Prostate gland (tissue), 2 donors: ENCODE data around the gene CHCHD1. TPM values are rescaled to one million over a fixed set of nuclear protein-coding genes. Genes with fewer than 3 reads are reported as not detected.
"Not testable (repeated sequence)": the region's sequence is repeated elsewhere in the genome, so short reads cannot be mapped to it uniquely, and the experiment has no call there.

ENCODE experiments used
- DNase-seq: peaks from one replicate; pipeline ENCODE4 v3.0.0-alpha.2; 2019; ENCODE audit warnings: low spot score
- H3K27ac ChIP-seq, 2 donors: fragments of 200-600 bp; sonication (generic); 2 replicates each; pipeline ENCODE4 v1.5.1; 2017 to 2019
- H3K27me3 ChIP-seq: fragments of 200-600 bp; sonication (generic); replicated peaks from 2 replicates; pipeline ENCODE4 v1.5.1; 2019; ENCODE audit not compliant: insufficient read depth
- H3K36me3 ChIP-seq, 2 donors: fragments of 200-600 bp; sonication (generic); 1 replicate in 1 of 2; 2 replicates in 1 of 2; pipeline versions ENCODE4 v1.5.1 to v1.8.1; 2017 to 2019
- H3K4me1 ChIP-seq: fragments of 200-600 bp; sonication (generic); replicated peaks from 2 replicates; pipeline ENCODE4 v1.5.1; 2019
- H3K4me3 ChIP-seq, 2 donors: fragments of 200-600 bp; sonication (generic); 2 replicates each; pipeline ENCODE4 v1.5.1; 2017 to 2019
- H3K9me3 ChIP-seq: fragments of 200-600 bp; sonication (generic); 2 replicates; pipeline ENCODE4 v1.5.1; 2017
- POLR2A ChIP-seq: fragments of 450-650 bp; IDR thresholded peaks from one replicate; pipeline ENCODE4 v1.6.1; 2016; ENCODE audit warnings: antibody characterized with exemption, mild to moderate bottlenecking
- POLR2AphosphoS5 ChIP-seq: sonication (generic); formaldehyde crosslinking; IDR thresholded peaks from one replicate; pipeline ENCODE4 v1.6.1; 2017; ENCODE audit warnings: antibody characterized with exemption
- WGBS: methylation state at CpG from one replicate; pipeline ENCODE4 v1.1.5; 2018; 5-methylcytosine and 5-hydroxymethylcytosine counted together
- intact Hi-C: fragments of 100-400 bp; cut with DNase I; formaldehyde crosslinking; loops from one replicate; pipeline ENCODE4 v1.14.2; 2022
- total RNA-seq, 2 donors: library from RNA; depleted of rRNA; stranded (reverse); fragments of >200 nt; gene quantifications; one replicate each; pipeline ENCODE4 v1.1.0, GENCODE V29; 2016
- TF ChIP-seq, protein P1 (sequence below), 4 experiments: fragments of 200-600 bp in 2 of 4; fragments of 450-650 bp in 2 of 4; sonication (generic) in 2 of 4; IDR thresholded peaks; 1 replicate in 3 of 4; 2 replicates in 1 of 4; pipeline ENCODE4 v1.5.1; 2016 to 2019; ENCODE audit warnings: antibody characterized with exemption in 4 of 4, mild to moderate bottlenecking in 2 of 4, moderate library complexity in 2 of 4

Gene CHCHD1
- total RNA-seq, 2 donors from 2014 or later: 33.2 to 55.6 TPM

DNA sequence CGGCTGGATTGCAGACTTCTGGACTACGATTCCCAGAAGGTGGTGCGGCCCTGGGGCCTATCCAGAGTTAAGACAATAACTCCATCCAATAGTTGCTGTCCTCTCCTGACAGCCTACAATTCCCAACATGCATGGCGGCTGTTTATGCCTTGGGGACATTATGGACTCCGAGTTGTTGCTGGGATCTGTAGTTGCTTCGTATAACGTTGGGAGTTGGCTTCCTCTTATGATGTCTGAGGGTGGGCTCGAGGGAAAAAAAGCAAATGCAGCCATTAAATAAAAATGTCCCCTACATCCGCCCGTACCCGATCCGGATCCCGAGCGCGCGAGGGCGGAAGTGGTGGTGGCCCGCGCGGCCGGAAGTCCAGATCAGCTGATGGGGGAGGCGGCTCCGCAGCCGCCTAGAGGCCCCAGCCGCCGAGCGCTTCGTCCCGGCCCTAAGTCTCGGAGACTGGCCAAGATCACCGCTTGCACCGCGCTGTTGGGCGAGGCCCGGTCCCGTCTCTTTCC is 3.4 kb downstream of the CHCHD1 start, which contains the start of gene ZSWIM8:
Gene ZSWIM8 (plus strand): TSS at position 396 of the 510 bp plus-strand sequence. CDS start 273 bp downstream, outside the sequence.
- under 1% methylated on average over 32 of the region's 36 CpGs for WGBS
- H3K27ac ChIP-seq: peak within 1 kb of the TSS; percentile 85 to 96
- H3K4me1 ChIP-seq: peaks cover 11% of the 10 kb centered on the region
- TF ChIP-seq, protein P1, sequence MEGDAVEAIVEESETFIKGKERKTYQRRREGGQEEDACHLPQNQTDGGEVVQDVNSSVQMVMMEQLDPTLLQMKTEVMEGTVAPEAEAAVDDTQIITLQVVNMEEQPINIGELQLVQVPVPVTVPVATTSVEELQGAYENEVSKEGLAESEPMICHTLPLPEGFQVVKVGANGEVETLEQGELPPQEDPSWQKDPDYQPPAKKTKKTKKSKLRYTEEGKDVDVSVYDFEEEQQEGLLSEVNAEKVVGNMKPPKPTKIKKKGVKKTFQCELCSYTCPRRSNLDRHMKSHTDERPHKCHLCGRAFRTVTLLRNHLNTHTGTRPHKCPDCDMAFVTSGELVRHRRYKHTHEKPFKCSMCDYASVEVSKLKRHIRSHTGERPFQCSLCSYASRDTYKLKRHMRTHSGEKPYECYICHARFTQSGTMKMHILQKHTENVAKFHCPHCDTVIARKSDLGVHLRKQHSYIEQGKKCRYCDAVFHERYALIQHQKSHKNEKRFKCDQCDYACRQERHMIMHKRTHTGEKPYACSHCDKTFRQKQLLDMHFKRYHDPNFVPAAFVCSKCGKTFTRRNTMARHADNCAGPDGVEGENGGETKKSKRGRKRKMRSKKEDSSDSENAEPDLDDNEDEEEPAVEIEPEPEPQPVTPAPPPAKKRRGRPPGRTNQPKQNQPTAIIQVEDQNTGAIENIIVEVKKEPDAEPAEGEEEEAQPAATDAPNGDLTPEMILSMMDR (IDR thresholded peaks at IDR 0.05): peak in 3 of 4 experiments; percentile 9 to 41 (median 23)
- TF ChIP-seq POLR2AphosphoS5 (peak; percentile 96), POLR2A (peak; percentile 78)
- H3K4me3 ChIP-seq: peak within 1 kb of the TSS; percentile 72 to 97
- H3K27me3 ChIP-seq: no peaks in the 10 kb centered on the region
- H3K36me3 ChIP-seq: peaks cover 8 to 15% of the 10 kb centered on the region in 2 donors
- intact Hi-C loops: no loop called here
- H3K9me3 ChIP-seq: no peaks in the 10 kb centered on the region
- DNase-seq: peak; percentile 93

DNA sequence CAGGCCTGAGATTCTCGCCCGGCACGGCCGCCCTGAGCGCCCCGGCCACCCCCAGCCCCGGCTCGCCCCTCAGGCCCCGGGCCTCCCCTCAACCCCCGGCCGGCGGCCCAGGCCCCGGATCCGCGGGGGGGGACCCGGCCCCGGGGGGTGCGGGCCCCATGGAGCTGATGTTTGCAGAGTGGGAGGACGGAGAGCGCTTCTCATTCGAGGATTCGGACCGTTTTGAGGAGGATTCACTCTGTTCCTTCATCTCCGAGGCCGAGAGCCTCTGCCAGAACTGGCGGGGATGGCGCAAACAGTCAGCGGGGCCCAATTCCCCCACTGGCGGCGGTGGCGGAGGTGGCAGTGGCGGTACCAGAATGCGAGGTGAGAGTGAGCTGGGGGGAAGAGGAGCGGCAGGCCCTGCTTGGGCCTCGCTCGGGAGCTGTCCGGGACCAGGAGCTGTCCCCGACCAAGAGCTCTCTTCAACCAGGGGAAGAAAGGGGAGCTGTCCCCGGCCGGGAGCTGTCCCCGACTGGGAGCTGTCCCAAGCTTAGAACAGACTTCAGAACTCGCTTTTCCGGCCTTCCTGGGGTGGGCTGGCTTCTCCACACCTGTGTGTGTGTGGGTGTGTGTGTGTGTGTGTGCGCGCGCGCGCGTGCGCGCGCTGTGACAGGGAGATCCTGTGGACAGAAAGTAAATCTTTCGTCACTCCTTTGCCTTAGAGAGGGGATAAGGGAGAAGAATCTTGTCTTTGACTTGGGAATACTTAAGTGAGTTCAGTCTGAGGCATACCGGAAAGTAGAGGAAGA is 4.1 kb downstream of the CHCHD1 start:
- H3K36me3 ChIP-seq: peaks cover 14 to 20% of the 10 kb centered on the region in 2 donors
- WGBS: under 1% methylated on average over 46 of the region's 54 CpGs
- H3K27me3 ChIP-seq: no peaks in the 10 kb centered on the region
- H3K27ac ChIP-seq: peak overlapping the region; percentile 85 to 96
- intact Hi-C loops: no loop called here
- peak overlapping the region; percentile 72 to 97 for H3K4me3 ChIP-seq
- peak; percentile 25 for TF ChIP-seq POLR2AphosphoS5
- TF ChIP-seq, protein P1 (IDR thresholded peaks at IDR 0.05): no peak
- no peaks in the 10 kb centered on the region for H3K9me3 ChIP-seq
- peak; percentile 67 for DNase-seq
- peaks cover 8% of the 10 kb centered on the region for H3K4me1 ChIP-seq

DNA sequence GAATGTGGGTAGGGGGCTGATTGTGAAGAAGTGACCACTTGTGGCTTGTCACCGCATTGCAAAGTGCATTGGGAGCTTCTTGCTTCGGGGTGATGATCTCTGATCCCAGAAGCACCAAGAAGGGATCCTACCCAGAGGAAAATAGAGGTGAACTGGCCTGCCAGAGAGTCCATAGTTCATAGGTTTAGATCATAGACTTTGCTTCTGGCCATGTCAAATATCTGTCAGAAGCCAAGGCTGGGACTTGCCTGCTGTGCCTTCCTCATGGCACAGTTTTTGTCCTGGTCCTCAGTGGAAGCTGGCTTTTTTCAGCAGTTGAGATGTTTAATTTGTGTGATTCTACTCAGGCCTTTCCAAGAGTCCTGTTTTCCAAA is 4.7 kb downstream of the CHCHD1 start:
- 0% methylated on average over 2 of the region's 2 CpGs for WGBS

DNA sequence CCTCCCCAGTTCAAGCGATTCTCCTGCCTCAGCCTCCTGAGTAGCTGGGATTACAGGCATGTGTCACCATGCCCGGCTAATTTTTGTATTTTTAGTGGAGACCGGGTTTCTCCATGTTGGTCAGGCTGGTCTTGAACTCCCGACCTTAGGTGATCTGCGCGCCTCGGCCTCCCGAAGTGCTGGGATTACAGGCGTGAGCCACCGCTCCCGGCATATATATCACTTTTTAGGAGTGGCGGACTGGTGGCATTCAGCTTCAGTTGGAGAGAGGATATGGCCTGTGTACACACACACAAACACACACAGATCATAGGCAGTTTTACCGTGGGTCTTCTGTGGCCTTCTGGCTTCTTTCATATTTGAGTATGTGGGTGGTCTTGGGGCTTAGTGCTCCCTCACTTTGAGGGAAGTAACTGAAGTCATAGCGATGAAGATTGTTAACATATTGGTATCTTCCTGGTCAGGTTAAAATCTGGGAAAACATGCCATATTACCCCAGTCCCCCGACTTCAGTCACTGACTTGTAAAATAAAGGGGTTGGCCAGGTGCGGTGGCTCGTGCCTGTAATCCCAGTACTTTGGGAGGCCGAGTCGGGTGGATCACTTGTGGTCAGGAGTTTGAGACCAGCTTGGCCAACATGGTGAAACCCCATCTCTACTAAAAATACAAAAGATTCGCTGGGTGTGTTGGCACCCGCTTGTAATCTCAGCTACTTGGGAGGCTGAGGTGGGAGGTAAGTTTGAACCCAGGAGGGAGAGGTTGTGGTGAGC is 5.4 kb downstream of the CHCHD1 start:
- H3K27me3 ChIP-seq, H3K9me3 ChIP-seq, intact Hi-C loops, H3K4me1 ChIP-seq, DNase-seq: not testable (repeated sequence)
- H3K27ac ChIP-seq: peak overlapping the region in 1 of 2 donors; percentile 96
- H3K36me3 ChIP-seq: peaks cover 24 to 33% of the 10 kb centered on the region in 2 donors
- H3K4me3 ChIP-seq: peak overlapping the region; percentile 72 to 97
- WGBS: 86% methylated on average over 21 of the region's 21 CpGs

More for the DNA sequence above, 4.7 kb downstream of the CHCHD1 start:
- TF ChIP-seq POLR2AphosphoS5 (no peak), POLR2A (no peak)
- TF ChIP-seq, protein P1 (IDR thresholded peaks at IDR 0.05): no peak
- intact Hi-C loops: no loop called here
- no peak for DNase-seq
- Histone ChIP-seq H3K9me3 (no peaks in the 10 kb centered on the region), H3K27ac (peak overlapping the region; percentile 85 to 96), H3K4me1 (peaks cover 6% of the 10 kb centered on the region), H3K27me3 (no peaks in the 10 kb centered on the region), H3K4me3 (peak overlapping the region; percentile 72 to 97), H3K36me3 (peaks cover 19 to 26% of the 10 kb centered on the region in 2 donors)
